Peyer's patch (tissue), 4 donors: ENCODE results near the gene ALPL. TPM values are rescaled to one million over a fixed set of nuclear protein-coding genes. Genes with fewer than 3 reads are reported as not detected.
A peak's percentile ranks its signal among the peaks of the same experiment; 100 is the strongest.
"Not testable (repeated sequence)": the region's sequence is repeated elsewhere in the genome, so short reads cannot be mapped to it uniquely, and the experiment has no call there.

Experiments
- DNase-seq, 3 donors: peaks; one replicate each; pipeline ENCODE4 v3.0.0-alpha.2; 2017 to 2019
- H3K27ac ChIP-seq, 4 donors: fragments of 200-600 bp; sonication (generic); one replicate each; pipeline ENCODE4 v1.5.1; 2016 to 2019
- H3K27me3 ChIP-seq, 2 donors: fragments of 200-600 bp; sonication (generic); one replicate each; pipeline ENCODE4 v1.5.1; 2019
- H3K36me3 ChIP-seq, 3 donors: fragments of 200-600 bp; sonication (generic); one replicate each; pipeline ENCODE4 v1.5.1; 2016 to 2019
- H3K4me1 ChIP-seq, 4 donors: fragments of 200-600 bp; sonication (generic); one replicate each; pipeline ENCODE4 v1.5.1; 2016 to 2019
- H3K4me3 ChIP-seq, 4 donors: fragments of 200-600 bp; sonication (generic); 1 replicate in 3 of 4; 2 replicates in 1 of 4; pipeline ENCODE4 v1.5.1; 2016 to 2019; ENCODE audit warnings: mild to moderate bottlenecking in 1 of 4
- H3K9me3 ChIP-seq, 4 donors: fragments of 200-600 bp; sonication (generic); one replicate each; pipeline ENCODE4 v1.5.1; 2016 to 2019; ENCODE audit warnings: mild to moderate bottlenecking in 1 of 4
- CTCF ChIP-seq, 6 experiments: fragments of 450-650 bp in 4 of 6; fragments of 200-600 bp in 2 of 6; sonication (generic) in 1 of 6; IDR thresholded peaks; one replicate each; pipeline ENCODE4 v1.5.1; 2017 to 2019; ENCODE audit warnings: antibody characterized with exemption in 6 of 6, mild to moderate bottlenecking in 3 of 6, moderate library complexity in 1 of 6
- POLR2A ChIP-seq, 2 donors: fragments of 450-650 bp; IDR thresholded peaks; one replicate each; pipeline ENCODE4 v1.5.1; 2017; ENCODE audit warnings: antibody characterized with exemption in 2 of 2, mild to moderate bottlenecking in 2 of 2, moderate library complexity in 2 of 2
- total RNA-seq, 4 donors: library from RNA; depleted of rRNA; stranded (reverse); fragments of >200 nt; gene quantifications; one replicate each; pipeline ENCODE4 v1.1.0, GENCODE V29; 2016

Gene ALPL
- total RNA-seq, 4 donors from 2014 or later: 0.70 to 10.7 (median 2.2) TPM

- no peaks in the 10 kb centered on the region for H3K27me3 ChIP-seq
- H3K36me3 ChIP-seq: no peaks in the 10 kb centered on the region
- peak in 2 of 3 donors; percentile 56 to 59 for DNase-seq
- peak overlapping the region in 1 of 4 donors; percentile 21 for H3K27ac ChIP-seq
- TF ChIP-seq POLR2A (IDR thresholded peaks at IDR 0.05): no peak
- no peak for TF ChIP-seq CTCF (IDR thresholded peaks at IDR 0.05)
- H3K4me1 ChIP-seq: no peaks in the 10 kb centered on the region
- H3K9me3 ChIP-seq: no peaks in the 10 kb centered on the region
- no peak overlapping the region for H3K4me3 ChIP-seq
Measured at GRCh38 chr1:21517660-21518480, 8.6 kb downstream of the ALPL start.

- Histone ChIP-seq H3K27ac (peak overlapping the region in 1 of 4 donors; percentile 28), H3K27me3 (no peaks in the 10 kb centered on the region), H3K9me3 (no peaks in the 10 kb centered on the region), H3K36me3 (no peaks in the 10 kb centered on the region), H3K4me1 (peaks cover 0 to 6% (median 0%) of the 10 kb centered on the region in 4 donors), H3K4me3 (no peak overlapping the region)
- TF ChIP-seq CTCF (IDR thresholded peaks at IDR 0.05) (no peak), POLR2A (IDR thresholded peaks at IDR 0.05) (no peak)
- peak in 2 of 3 donors; percentile 61 to 63 for DNase-seq
Measured at GRCh38 chr1:21518774-21519455, 9.7 kb downstream of the ALPL start.

GRCh38 chr1:21519486-21520070 lies 10.4 kb downstream of the ALPL start:
- peak overlapping the region in 1 of 4 donors; percentile 14 for H3K27ac ChIP-seq
- H3K4me1 ChIP-seq: peaks cover 0 to 11% (median 0%) of the 10 kb centered on the region in 4 donors
- not testable (repeated sequence) for H3K9me3 ChIP-seq, DNase-seq, H3K36me3 ChIP-seq, H3K27me3 ChIP-seq, H3K4me3 ChIP-seq

DNA sequence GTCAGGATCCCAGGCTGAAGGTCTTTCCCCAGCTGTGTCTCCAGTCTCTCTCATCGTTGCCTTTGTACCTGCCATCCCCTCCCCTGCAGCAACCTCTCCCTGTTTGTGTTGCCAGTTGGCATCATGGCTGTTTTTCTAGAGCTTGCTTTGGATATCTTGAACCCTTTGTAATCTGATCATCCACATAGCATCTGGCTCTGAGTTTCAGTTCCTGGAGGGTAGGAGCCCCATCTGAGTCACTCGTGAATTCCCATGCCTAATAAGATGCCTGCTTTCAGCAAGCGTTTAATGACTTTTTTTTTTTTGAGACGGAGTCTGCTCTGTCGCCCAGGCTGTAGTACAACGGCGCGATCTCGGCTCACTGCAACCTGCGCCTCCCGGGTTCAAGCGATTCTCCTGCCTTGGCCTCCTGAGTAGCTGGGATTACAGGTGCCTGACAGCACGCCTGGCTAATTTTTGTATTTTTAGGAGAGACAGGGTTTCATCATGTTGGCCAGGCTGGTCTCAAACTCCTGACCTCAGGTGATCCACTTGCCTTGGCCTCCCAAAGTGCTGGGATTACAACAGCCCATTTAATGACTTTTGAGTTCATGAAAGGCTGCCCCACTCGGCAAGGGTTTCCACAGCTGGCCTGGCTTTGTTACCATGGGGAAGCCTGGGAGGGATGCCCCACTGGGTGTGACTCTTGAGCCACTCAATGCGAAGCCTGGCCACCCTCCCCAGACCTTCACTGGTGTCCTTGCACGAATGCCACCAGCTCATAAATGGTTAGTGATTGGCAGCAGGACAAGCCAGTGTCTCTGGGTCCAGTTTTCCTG lies 11.9 kb downstream of the ALPL start:
- TF ChIP-seq POLR2A (IDR thresholded peaks at IDR 0.05) (no peak), CTCF (IDR thresholded peaks at IDR 0.05) (no peak)
- Histone ChIP-seq H3K36me3 (no peaks in the 10 kb centered on the region), H3K4me1 (peaks cover 0 to 16% (median 0%) of the 10 kb centered on the region in 4 donors), H3K4me3 (no peak overlapping the region), H3K27me3 (no peaks in the 10 kb centered on the region), H3K9me3 (no peaks in the 10 kb centered on the region), H3K27ac (no peak overlapping the region)
- no peak for DNase-seq

DNA sequence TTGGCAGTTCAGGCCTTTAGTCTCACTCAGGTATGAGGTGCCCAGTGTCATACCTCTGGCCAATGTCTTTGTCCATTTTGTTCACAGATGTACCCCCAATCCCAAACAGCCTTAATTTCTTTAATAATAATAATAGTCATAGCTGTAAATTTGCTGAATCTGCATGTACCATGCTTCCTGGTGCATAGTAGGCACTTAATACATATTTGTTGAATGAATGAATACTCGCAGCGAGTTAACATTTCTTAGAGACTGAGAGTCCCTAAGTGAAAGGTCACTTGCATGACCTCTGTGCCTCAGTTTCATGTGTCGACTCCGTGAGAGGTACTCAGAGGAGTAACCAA lies 12.5 kb downstream of the ALPL start:
- no peaks in the 10 kb centered on the region for H3K27me3 ChIP-seq
- H3K36me3 ChIP-seq: no peaks in the 10 kb centered on the region
- no peak for DNase-seq
- H3K4me3 ChIP-seq: no peak overlapping the region
- H3K27ac ChIP-seq: no peak overlapping the region
- H3K9me3 ChIP-seq: no peaks in the 10 kb centered on the region
- TF ChIP-seq POLR2A (IDR thresholded peaks at IDR 0.05) (no peak), CTCF (IDR thresholded peaks at IDR 0.05) (no peak)
- peaks cover 0 to 16% (median 0%) of the 10 kb centered on the region in 4 donors for H3K4me1 ChIP-seq
